HUES64 (cell line): ENCODE data around the gene TTYH2.

Experiments used
- H3K27ac ChIP-seq: 2 replicates; pipeline ENCODE4 v1.7.0; 2013; ENCODE audit warnings: low read depth, low read length, inconsistent platforms
- H3K27me3 ChIP-seq: 2 replicates; pipeline ENCODE4 v1.6.1; 2013; ENCODE audit warnings: mild to moderate bottlenecking, low read length; ENCODE audit not compliant: insufficient read depth
- H3K36me3 ChIP-seq: 2 replicates; pipeline ENCODE4 v1.6.1; 2013; ENCODE audit warnings: mild to moderate bottlenecking, low read length; ENCODE audit not compliant: insufficient read depth
- H3K4me1 ChIP-seq: 2 replicates; pipeline ENCODE4 v1.6.1; 2013; ENCODE audit warnings: mild to moderate bottlenecking, low read length, moderate library complexity; ENCODE audit not compliant: insufficient read depth
- H3K4me3 ChIP-seq: 2 replicates; pipeline ENCODE4 v1.5.1; 2013; ENCODE audit warnings: mild to moderate bottlenecking, low read length, moderate library complexity
- H3K9ac ChIP-seq: 2 replicates; pipeline ENCODE4 v1.6.1; 2013; ENCODE audit warnings: mild to moderate bottlenecking, low read depth, low read length
- H3K9me3 ChIP-seq: 2 replicates; pipeline ENCODE4 v1.6.1; 2013; ENCODE audit warnings: low read depth, low read length; ENCODE audit not compliant: insufficient read depth
- WGBS: fragments of 150-250, 120-280 bp; methylation state at CpG from one replicate; pipeline ENCODE4 v1.1.7; 2013; ENCODE audit warnings: missing lambda C conversion rate; 5-methylcytosine and 5-hydroxymethylcytosine counted together

TTYH2 gene

GRCh38 chr17:74295625-74296547 is 82.5 kb downstream of the TTYH2 start:
- Histone ChIP-seq H3K36me3 (no peaks in the 10 kb centered on the region), H3K9ac (no peak overlapping the region), H3K9me3 (no peaks in the 10 kb centered on the region), H3K27ac (no peak overlapping the region), H3K4me1 (no peaks in the 10 kb centered on the region), H3K4me3 (no peak overlapping the region), H3K27me3 (0 out of 2 replicates have a peak, but pooled peaks cover 2% of the 10 kb centered on the region)
- WGBS = 93% methylated on average over 10 of the region's 10 CpGs

- Histone ChIP-seq H3K27ac (no peak overlapping the region), H3K36me3 (no peaks in the 10 kb centered on the region), H3K4me3 (no peak overlapping the region), H3K4me1 (no peaks in the 10 kb centered on the region), H3K27me3 (0 out of 2 replicates have a peak, but pooled peaks cover 2% of the 10 kb centered on the region), H3K9ac (no peak overlapping the region), H3K9me3 (no peaks in the 10 kb centered on the region)
- 28% methylated on average over 5 of the region's 5 CpGs for WGBS
Observed at GRCh38 chr17:74296548-74296936, 83.2 kb downstream of the TTYH2 start.

GRCh38 chr17:74297941-74298340 is 84.6 kb downstream of the TTYH2 start:
- H3K4me1 ChIP-seq = no peaks in the 10 kb centered on the region
- no peak overlapping the region for H3K9ac ChIP-seq
- WGBS = 87% methylated on average over 4 of the region's 4 CpGs
- H3K27ac ChIP-seq = no peak overlapping the region
- 0 out of 2 replicates have a peak, but pooled peaks cover 2% of the 10 kb centered on the region for H3K27me3 ChIP-seq
- H3K9me3 ChIP-seq = no peaks in the 10 kb centered on the region
- H3K36me3 ChIP-seq = no peaks in the 10 kb centered on the region
- no peak overlapping the region for H3K4me3 ChIP-seq

GRCh38 chr17:74298778-74299177 is 85.4 kb downstream of the TTYH2 start:
- 93% methylated on average over 7 of the region's 7 CpGs for WGBS
- Histone ChIP-seq H3K9me3 (no peaks in the 10 kb centered on the region), H3K4me1 (no peaks in the 10 kb centered on the region), H3K9ac (no peak overlapping the region), H3K27ac (no peak overlapping the region), H3K36me3 (no peaks in the 10 kb centered on the region), H3K4me3 (no peak overlapping the region), H3K27me3 (0 out of 2 replicates have a peak, but pooled peaks cover 2% of the 10 kb centered on the region)

GRCh38 chr17:74299226-74300009 is 86.0 kb downstream of the TTYH2 start:
- Histone ChIP-seq H3K9ac (no peak overlapping the region), H3K4me3 (no peak overlapping the region), H3K36me3 (no peaks in the 10 kb centered on the region), H3K27me3 (0 out of 2 replicates have a peak, but pooled peaks cover 2% of the 10 kb centered on the region), H3K27ac (no peak overlapping the region), H3K4me1 (no peaks in the 10 kb centered on the region), H3K9me3 (no peaks in the 10 kb centered on the region)
- 85% methylated on average over 11 of the region's 11 CpGs for WGBS

GRCh38 chr17:74303305-74303704 is 89.9 kb downstream of the TTYH2 start:
- H3K9ac ChIP-seq = no peak overlapping the region
- H3K4me1 ChIP-seq = no peaks in the 10 kb centered on the region
- H3K36me3 ChIP-seq = no peaks in the 10 kb centered on the region
- no peak overlapping the region for H3K4me3 ChIP-seq
- no peaks in the 10 kb centered on the region for H3K9me3 ChIP-seq
- no peak overlapping the region for H3K27ac ChIP-seq
- 93% methylated on average over 6 of the region's 8 CpGs for WGBS
- H3K27me3 ChIP-seq = 0 out of 2 replicates have a peak, but pooled peaks cover 2% of the 10 kb centered on the region

- no peaks in the 10 kb centered on the region for H3K36me3 ChIP-seq
- H3K27ac ChIP-seq = no peak overlapping the region
- no peak overlapping the region for H3K4me3 ChIP-seq
- H3K4me1 ChIP-seq = no peaks in the 10 kb centered on the region
- 83% methylated on average over 5 of the region's 5 CpGs for WGBS
- 0 out of 2 replicates have a peak, but pooled peaks cover 2% of the 10 kb centered on the region for H3K27me3 ChIP-seq
- H3K9ac ChIP-seq = no peak overlapping the region
- H3K9me3 ChIP-seq = no peaks in the 10 kb centered on the region
Observed at GRCh38 chr17:74304184-74304583, 90.8 kb downstream of the TTYH2 start.

- H3K4me1 ChIP-seq = no peaks in the 10 kb centered on the region
- 89% methylated on average over 9 of the region's 10 CpGs for WGBS
Observed at GRCh38 chr17:74305865-74306654, 92.7 kb downstream of the TTYH2 start.

GRCh38 chr17:74307984-74308773 is 94.8 kb downstream of the TTYH2 start:
- Histone ChIP-seq H3K9ac (no peak overlapping the region), H3K4me3 (no peak overlapping the region), H3K36me3 (no peaks in the 10 kb centered on the region), H3K4me1 (no peaks in the 10 kb centered on the region), H3K9me3 (peaks cover 3% of the 10 kb centered on the region; the same call in 1 of the 2 replicates), H3K27ac (no peak overlapping the region), H3K27me3 (no peaks in the 10 kb centered on the region)
- WGBS = 89% methylated on average over 15 of the region's 15 CpGs

More at GRCh38 chr17:74305865-74306654, 92.7 kb downstream of the TTYH2 start:
- Histone ChIP-seq H3K27me3 (no peaks in the 10 kb centered on the region), H3K36me3 (no peaks in the 10 kb centered on the region), H3K9me3 (no peaks in the 10 kb centered on the region), H3K27ac (no peak overlapping the region), H3K9ac (no peak overlapping the region), H3K4me3 (no peak overlapping the region)

GRCh38 chr17:74309902-74310301 is 96.5 kb downstream of the TTYH2 start:
- no peak overlapping the region for H3K4me3 ChIP-seq
- no peaks in the 10 kb centered on the region for H3K4me1 ChIP-seq
- H3K36me3 ChIP-seq = no peaks in the 10 kb centered on the region
- 78% methylated on average over 11 of the region's 12 CpGs for WGBS
- no peak overlapping the region for H3K27ac ChIP-seq
- H3K9me3 ChIP-seq = peaks cover 3% of the 10 kb centered on the region; the same call in 1 of the 2 replicates
- H3K9ac ChIP-seq = no peak overlapping the region
- H3K27me3 ChIP-seq = no peaks in the 10 kb centered on the region
